NAMALWA (cell line): ENCODE results near the gene CCL1.

Experiments
- DNase-seq: peaks from one replicate; pipeline ENCODE4 v3.0.0-alpha.2; 2015; ENCODE audit warnings: low spot score

CCL1 gene

GRCh38 chr17:34363183-34363661, at the start of gene CCL1:
TSS of gene CCL1 (minus strand) at chr17:34363233. CDS start at chr17:34363161, 72 bp downstream.
- no peak for DNase-seq

- no peak for DNase-seq
These were observed 49.5 kb upstream of the CCL1 start for GRCh38 chr17:34412534-34412933.

- no peak for DNase-seq
These were observed 48.8 kb upstream of the CCL1 start for GRCh38 chr17:34411646-34412421.

- no peak for DNase-seq
These were observed 46.3 kb upstream of the CCL1 start for GRCh38 chr17:34409352-34409751.

- no peak for DNase-seq
These were observed 45.4 kb upstream of the CCL1 start for GRCh38 chr17:34408439-34408838.

- DNase-seq: no peak
These were observed 43.2 kb upstream of the CCL1 start for GRCh38 chr17:34406226-34406625.

GRCh38 chr17:34403006-34403405, 40.0 kb upstream of the CCL1 start:
- DNase-seq: no peak

- no peak for DNase-seq
These were observed 38.1 kb upstream of the CCL1 start for GRCh38 chr17:34401165-34401564.

- no peak for DNase-seq
These were observed 37.4 kb upstream of the CCL1 start for GRCh38 chr17:34400301-34400931.

GRCh38 chr17:34399725-34400124, 36.7 kb upstream of the CCL1 start:
- no peak for DNase-seq

- DNase-seq: no peak
These were observed 36.0 kb upstream of the CCL1 start for GRCh38 chr17:34398990-34399389.

GRCh38 chr17:34397265-34397664, 34.2 kb upstream of the CCL1 start:
- DNase-seq: no peak

- DNase-seq: no peak
These were observed 30.4 kb upstream of the CCL1 start for GRCh38 chr17:34393401-34393800.

- DNase-seq: no peak
These were observed 28.2 kb upstream of the CCL1 start for GRCh38 chr17:34391241-34391640.

- no peak for DNase-seq
These were observed 27.6 kb upstream of the CCL1 start for GRCh38 chr17:34390649-34391048.

GRCh38 chr17:34389126-34389750, 26.2 kb upstream of the CCL1 start:
- no peak for DNase-seq

GRCh38 chr17:34387566-34387965, 24.5 kb upstream of the CCL1 start:
- DNase-seq: no peak

GRCh38 chr17:34386697-34387550, 23.9 kb upstream of the CCL1 start:
- no peak for DNase-seq

- no peak for DNase-seq
These were observed 23.3 kb upstream of the CCL1 start for GRCh38 chr17:34386343-34386696.

GRCh38 chr17:34384822-34385605, 22.0 kb upstream of the CCL1 start:
- no peak for DNase-seq

- DNase-seq: no peak
These were observed 21.2 kb upstream of the CCL1 start for GRCh38 chr17:34384271-34384670.
